Liver (tissue), 2 donors: ENCODE measurements around the gene CEP350.

Experiments
- EGR1 ChIP-seq, 2 donors: IDR thresholded peaks; 2 replicates each; pipeline ENCODE4 v1.6.1; 2016 to 2018; ENCODE audit warnings: antibody characterized with exemption in 2 of 2, low read depth in 2 of 2
- JUND ChIP-seq, 2 donors: IDR thresholded peaks; 2 replicates each; pipeline ENCODE4 v1.6.1; 2016; ENCODE audit warnings: antibody characterized with exemption in 2 of 2
- donor health status: healthy.

GRCh38 chr1:179955731-179956130, 1.1 kb downstream of the CEP350 start:
- no peak for TF ChIP-seq EGR1 (IDR thresholded peaks at IDR 0.05; ENCODE audit: low read depth in 2 of 2)
- no peak for TF ChIP-seq JUND (IDR thresholded peaks at IDR 0.05)
